Neural cell (in vitro differentiated cells): ENCODE data around the gene HOXC10. TPM values are rescaled to one million over a fixed set of nuclear protein-coding genes. Genes with fewer than 3 reads are reported as not detected.

Experiments used
- H2AFZ ChIP-seq: fragments of 200-600, 300-800 bp; sonication (generic), shearing (Covaris generic); 2 replicates; pipeline ENCODE4 v1.6.0; 2014; ENCODE audit warnings: low read depth, mild to moderate bottlenecking, antibody characterized with exemption, low read length, moderate library complexity
- H3F3A ChIP-seq: fragments of 200-600 bp; shearing (Covaris generic); 2 replicates; pipeline ENCODE4 v1.6.1; 2016; ENCODE audit warnings: mild to moderate bottlenecking, moderate library complexity, mixed read lengths, antibody characterized with exemption, low read length; ENCODE audit not compliant: insufficient read depth, poor library complexity, severe bottlenecking
- H3K27ac ChIP-seq: fragments of 200-600, 300-800 bp; sonication (generic), shearing (Covaris generic); 2 replicates; pipeline ENCODE4 v1.5.1; 2014; ENCODE audit warnings: mild to moderate bottlenecking, low read length, moderate library complexity
- H3K27me3 ChIP-seq: fragments of 300-800, 200-600 bp; sonication (generic), shearing (Covaris generic); 2 replicates; pipeline ENCODE4 v1.6.0; 2014; ENCODE audit warnings: mild to moderate bottlenecking, low read depth, low read length, moderate library complexity; ENCODE audit not compliant: insufficient read depth
- H3K36me3 ChIP-seq: fragments of 300-800, 200-600 bp; sonication (generic), shearing (Covaris generic); 2 replicates; pipeline ENCODE4 v1.5.1; 2014; ENCODE audit warnings: mild to moderate bottlenecking, antibody characterized with exemption, low read length, moderate library complexity; ENCODE audit not compliant: insufficient read depth
- H3K4me2 ChIP-seq: fragments of 300-800, 200-600 bp; sonication (generic), shearing (Covaris generic); 2 replicates; pipeline ENCODE4 v1.6.0; 2014; ENCODE audit warnings: mild to moderate bottlenecking, low read length
- H3K4me3 ChIP-seq: fragments of 300-800, 200-600 bp; sonication (generic), shearing (Covaris generic); 2 replicates; pipeline ENCODE4 v1.5.1; 2014; ENCODE audit warnings: mild to moderate bottlenecking, low read length, moderate library complexity
- H3K79me2 ChIP-seq: fragments of 200-600 bp; shearing (Covaris generic); replicated peaks from 2 replicates; pipeline ENCODE4 v1.6.0; 2014; ENCODE audit warnings: mild to moderate bottlenecking, low read length, moderate library complexity; ENCODE audit not compliant: insufficient read depth
- H3K9ac ChIP-seq: fragments of 300-800, 200-600 bp; sonication (generic), shearing (Covaris generic); 2 replicates; pipeline ENCODE4 v1.6.1; 2016; ENCODE audit warnings: mild to moderate bottlenecking, low read length, mixed read lengths
- H3K9me2 ChIP-seq: fragments of 200-600 bp; shearing (Covaris generic); 2 replicates; pipeline ENCODE4 v1.6.1; 2016; ENCODE audit warnings: mild to moderate bottlenecking, low read length, mixed read lengths; ENCODE audit not compliant: insufficient read depth
- H3K9me3 ChIP-seq: fragments of 200-600, 300-800 bp; sonication (generic), shearing (Covaris generic); 2 replicates; pipeline ENCODE4 v1.6.1; 2016; ENCODE audit warnings: mild to moderate bottlenecking, mixed run types, low read length, moderate library complexity, mixed read lengths
- H4K20me1 ChIP-seq: fragments of 200-600 bp; shearing (Covaris generic); 2 replicates; pipeline ENCODE4 v1.6.1; 2016; ENCODE audit warnings: mild to moderate bottlenecking, mixed run types; ENCODE audit not compliant: insufficient read depth
- CTCF ChIP-seq: fragments of 450-650 bp; IDR thresholded peaks from 2 replicates; pipeline ENCODE4 v1.5.1; 2014; ENCODE audit warnings: antibody characterized with exemption, mild to moderate bottlenecking, moderate library complexity; ENCODE audit not compliant: poor library complexity, severe bottlenecking
- EP300 ChIP-seq: fragments of 450-650 bp; conservative IDR thresholded peaks from 2 replicates; pipeline ENCODE4 v1.6.1; 2014; ENCODE audit warnings: antibody characterized with exemption, mild to moderate bottlenecking, moderate library complexity; ENCODE audit not compliant: poor library complexity, severe bottlenecking
- EZH2 ChIP-seq: fragments of 200-600, 300-800 bp; shearing (Covaris generic), sonication (generic); IDR thresholded peaks from 2 replicates; pipeline ENCODE4 v1.6.1; 2014; ENCODE audit warnings: antibody characterized with exemption, low read length, borderline replicate concordance, mild to moderate bottlenecking; ENCODE audit not compliant: insufficient read depth, poor library complexity, severe bottlenecking
- MXI1 ChIP-seq: fragments of 450-650 bp; conservative IDR thresholded peaks from 2 replicates; pipeline ENCODE4 v1.6.1; 2014; ENCODE audit warnings: antibody characterized with exemption, mild to moderate bottlenecking; ENCODE audit not compliant: poor library complexity, severe bottlenecking
- POLR2AphosphoS5 ChIP-seq: IDR thresholded peaks from 2 replicates; pipeline ENCODE4 v1.6.1; 2012
- RAD21 ChIP-seq: fragments of 450-650 bp; conservative IDR thresholded peaks from 2 replicates; pipeline ENCODE4 v1.6.1; 2014; ENCODE audit warnings: antibody characterized with exemption, mild to moderate bottlenecking, moderate library complexity
- REST ChIP-seq: IDR thresholded peaks from 2 replicates; pipeline ENCODE4 v1.6.1; 2012; ENCODE audit warnings: borderline replicate concordance
- SMC3 ChIP-seq: fragments of 450-650 bp; conservative IDR thresholded peaks from 2 replicates; pipeline ENCODE4 v1.6.1; 2014; ENCODE audit warnings: antibody characterized with exemption, mild to moderate bottlenecking, moderate library complexity; ENCODE audit not compliant: poor library complexity
- TAF1 ChIP-seq: IDR thresholded peaks from 2 replicates; pipeline ENCODE4 v1.6.1; 2012; ENCODE audit warnings: low read depth
- polyA plus RNA-seq: library from polyadenylated mRNA; depleted of rRNA; stranded (reverse); fragments of >200 nt; gene quantifications from 2 replicates; pipeline ENCODE4 v1.2.3, GENCODE V29; 2014

Gene HOXC10
- polyA plus RNA-seq, 1 donor from 2014 or later: not detected

- H3K9me2 ChIP-seq: no peaks in the 10 kb centered on the region
- no peak overlapping the region for H3K4me3 ChIP-seq
- no peak overlapping the region for H3K4me2 ChIP-seq
- H3K9me3 ChIP-seq: no peaks in the 10 kb centered on the region
- H4K20me1 ChIP-seq: no peaks in the 10 kb centered on the region
- H3K79me2 ChIP-seq: no peaks in the 10 kb centered on the region
- no peak overlapping the region for H2AFZ ChIP-seq
- no peak overlapping the region for H3K9ac ChIP-seq
- peaks cover 100% of the 10 kb centered on the region for H3K27me3 ChIP-seq
- no peak for TF ChIP-seq POLR2AphosphoS5
- no peak for TF ChIP-seq CTCF
- no peak for TF ChIP-seq SMC3
- TF ChIP-seq EP300: no peak
- no peak for TF ChIP-seq MXI1
- no peak for TF ChIP-seq EZH2
- no peak for TF ChIP-seq REST
- TF ChIP-seq RAD21: no peak
- no peak for TF ChIP-seq TAF1
- H3K36me3 ChIP-seq: no peaks in the 10 kb centered on the region
- H3K27ac ChIP-seq: no peak overlapping the region
- no peaks in the 10 kb centered on the region for H3F3A ChIP-seq
These were observed 44.4 kb upstream of the HOXC10 start for GRCh38 chr12:53940443-53941014.

- H3K4me3 ChIP-seq: no peak overlapping the region
- H4K20me1 ChIP-seq: no peaks in the 10 kb centered on the region
- H3K79me2 ChIP-seq: no peaks in the 10 kb centered on the region
- TF ChIP-seq EP300 (no peak), REST (no peak), TAF1 (no peak), SMC3 (no peak), POLR2AphosphoS5 (no peak), CTCF (no peak), RAD21 (no peak), MXI1 (no peak), EZH2 (no peak)
- peaks cover 100% of the 10 kb centered on the region for H3K27me3 ChIP-seq
- no peak overlapping the region for H2AFZ ChIP-seq
- no peak overlapping the region for H3K27ac ChIP-seq
- no peaks in the 10 kb centered on the region for H3K9me3 ChIP-seq
- H3K4me2 ChIP-seq: no peak overlapping the region
- H3K9me2 ChIP-seq: no peaks in the 10 kb centered on the region
- H3K36me3 ChIP-seq: no peaks in the 10 kb centered on the region
- no peaks in the 10 kb centered on the region for H3F3A ChIP-seq
- H3K9ac ChIP-seq: no peak overlapping the region
These were observed 43.8 kb upstream of the HOXC10 start for GRCh38 chr12:53941187-53941586.
